ENCODE measurements around the gene AMPH. TPM values are rescaled to one million over a fixed set of nuclear protein-coding genes. Genes with fewer than 3 reads are reported as not detected.

AMPH gene
- polyA plus RNA-seq, 3 donors = 13.4 to 17.1 (median 16.4) TPM

DNA sequence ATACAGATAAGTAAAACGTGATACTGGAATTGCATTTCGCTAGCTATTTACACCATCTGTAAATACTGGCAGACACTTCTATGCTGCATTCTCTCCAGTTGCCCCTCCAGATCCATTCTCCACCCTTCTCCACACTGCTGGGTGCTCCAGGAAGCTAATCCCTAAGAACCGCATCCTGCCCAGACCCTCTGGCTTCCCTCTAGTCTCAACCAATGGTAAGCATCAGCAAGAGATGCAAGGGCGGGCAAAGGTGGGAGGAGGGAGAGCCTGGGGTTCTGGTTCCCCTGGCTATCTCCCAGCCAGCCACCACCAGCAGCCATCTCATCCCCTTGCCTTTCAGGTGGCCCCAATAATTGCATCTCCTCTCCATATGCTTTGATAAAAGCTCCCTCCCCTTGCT, 84.4 kb downstream of the AMPH start:
- DNase-seq = no peak

DNA sequence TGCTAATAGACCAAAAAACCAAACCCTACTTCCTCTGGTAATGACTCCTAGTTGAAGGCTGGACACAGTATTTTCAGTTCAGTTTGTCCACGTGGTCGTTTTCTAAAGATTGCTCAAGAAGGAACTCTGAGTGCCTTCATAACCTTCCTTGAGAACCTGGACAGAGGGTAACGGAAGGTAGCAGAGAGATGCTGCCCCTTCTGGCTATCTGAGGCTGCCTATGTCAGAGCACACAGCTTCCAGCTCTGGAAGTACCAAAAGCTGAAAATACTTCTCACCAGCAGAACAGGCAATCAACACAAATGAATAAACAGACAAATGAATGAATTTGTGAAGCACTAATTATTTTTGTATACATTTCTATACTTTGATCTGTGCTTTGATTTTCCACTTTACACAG, 85.2 kb downstream of the AMPH start:
- no peak for DNase-seq

DNA sequence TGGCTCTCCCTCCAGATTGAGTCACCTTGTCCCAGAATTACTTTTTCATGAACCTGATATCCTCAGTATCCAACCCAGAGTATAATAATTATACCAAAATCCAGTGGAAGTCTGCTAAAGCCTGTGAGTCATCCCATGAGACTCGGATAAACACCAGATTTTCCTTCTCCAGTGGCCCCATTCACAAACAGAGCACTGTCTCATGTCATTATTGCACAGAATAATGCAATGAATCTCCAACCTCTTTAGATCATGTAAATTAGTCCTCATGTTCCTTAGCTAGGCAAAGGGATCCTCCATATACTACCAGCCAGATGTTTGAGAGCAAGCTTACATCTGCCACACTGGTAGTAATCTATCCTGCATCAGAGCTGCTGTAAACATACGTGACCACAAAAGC, 89.0 kb downstream of the AMPH start:
- no peak for DNase-seq

DNA sequence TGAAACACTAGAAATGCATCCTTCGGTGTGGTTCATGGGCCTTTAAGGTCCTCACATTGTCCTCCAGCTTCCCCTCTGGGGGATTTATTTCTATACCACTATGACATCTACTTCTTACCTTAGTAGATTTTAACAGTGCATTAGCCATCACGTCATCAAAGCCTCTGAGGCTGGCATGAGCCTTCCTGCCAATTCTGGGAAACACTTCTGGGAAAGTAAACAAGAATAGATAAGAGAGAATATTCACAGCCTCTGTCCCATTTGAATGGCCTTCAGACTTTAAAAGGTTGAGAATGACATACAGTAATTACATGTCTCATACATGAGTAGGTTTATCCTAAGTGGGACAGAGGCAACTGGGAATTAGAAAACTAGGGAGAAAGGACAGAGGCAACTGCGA, 89.7 kb downstream of the AMPH start:
- DNase-seq = no peak

DNA sequence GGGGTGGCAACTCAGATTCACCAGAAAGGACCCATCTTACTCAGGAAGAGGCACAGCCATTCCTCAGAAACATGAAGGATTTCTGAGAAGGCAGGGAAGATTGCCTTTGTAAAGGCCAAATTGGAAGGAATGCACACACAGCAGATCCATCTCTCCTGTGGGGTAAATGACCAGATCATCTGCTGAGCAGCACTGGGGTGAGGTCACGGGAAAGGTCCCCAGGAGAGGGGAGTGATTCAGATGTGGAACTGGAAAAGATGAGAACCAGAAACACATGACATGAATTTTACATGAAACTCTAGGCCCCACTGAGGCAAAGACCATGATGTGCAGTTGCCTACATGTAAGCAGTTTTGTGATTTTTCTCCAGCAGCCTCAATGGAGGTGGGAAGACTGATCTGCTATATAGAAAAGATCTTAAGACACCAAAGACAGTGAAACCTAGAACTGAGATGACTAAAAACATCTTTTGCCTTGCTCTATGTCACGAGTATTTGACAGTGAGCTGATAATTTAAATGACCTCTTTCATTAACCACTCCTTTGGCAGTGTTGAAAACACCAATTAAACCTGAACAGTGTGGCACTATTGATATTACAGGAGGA, 91.6 kb downstream of the AMPH start:
- DNase-seq = no peak

DNA sequence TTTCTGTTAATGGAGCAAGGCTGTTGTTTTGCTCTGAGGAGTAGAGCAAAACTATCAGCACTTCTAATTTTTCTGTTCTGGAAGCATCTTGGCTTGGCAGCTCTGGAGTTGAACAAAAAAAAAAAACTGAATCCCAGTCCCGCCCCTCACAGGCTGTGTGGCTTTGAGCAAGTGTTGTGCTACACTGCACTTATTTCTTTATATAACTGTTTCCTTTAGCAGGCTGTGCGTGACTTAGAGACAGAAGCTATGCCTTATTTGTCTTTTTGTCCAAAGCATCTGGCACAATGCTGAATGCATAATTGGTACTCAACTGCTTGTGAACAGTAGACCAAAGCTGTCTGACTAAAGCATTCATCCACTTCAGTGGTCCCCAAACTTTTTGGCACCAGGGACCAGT, 96.1 kb downstream of the AMPH start:
- no peak for DNase-seq

DNA sequence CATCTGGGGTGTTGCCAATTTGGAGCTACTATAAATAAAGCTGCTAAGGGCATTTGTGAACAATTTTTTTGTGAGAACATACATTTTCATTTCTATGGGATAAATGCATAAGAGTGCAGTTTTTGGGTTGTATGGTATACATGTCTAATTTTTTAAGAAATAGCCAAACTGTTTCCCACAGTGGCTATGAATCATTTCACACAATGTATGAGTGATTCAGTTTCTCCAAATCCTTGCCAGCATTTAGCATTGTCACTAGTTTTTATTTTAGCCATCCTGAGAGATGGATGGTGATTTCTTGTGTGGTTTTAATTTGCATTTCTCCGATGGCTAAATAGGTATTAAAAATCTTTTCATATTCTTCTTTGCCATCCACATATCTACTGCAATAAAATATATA, 105.3 kb downstream of the AMPH start:
- DNase-seq = no peak

DNA sequence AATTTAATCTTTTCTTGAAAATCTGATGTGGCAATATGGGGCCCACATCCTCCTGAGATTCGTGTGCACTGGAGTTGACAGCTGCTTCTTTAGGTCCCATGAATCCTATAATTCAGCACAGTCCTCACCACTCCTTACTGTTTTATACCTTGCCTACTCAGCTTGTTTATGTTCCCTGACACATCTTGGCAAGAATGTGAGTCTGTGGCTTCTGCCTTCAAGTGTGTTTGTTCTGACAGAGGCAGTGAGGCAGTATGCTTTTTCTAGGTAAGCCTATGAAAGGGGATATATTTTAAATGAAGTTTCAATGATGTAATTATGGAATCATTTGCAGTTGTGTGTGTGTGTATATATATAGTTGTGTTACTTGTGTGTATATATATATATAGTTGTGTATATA, 106.4 kb downstream of the AMPH start:
- DNase-seq = no peak

DNA sequence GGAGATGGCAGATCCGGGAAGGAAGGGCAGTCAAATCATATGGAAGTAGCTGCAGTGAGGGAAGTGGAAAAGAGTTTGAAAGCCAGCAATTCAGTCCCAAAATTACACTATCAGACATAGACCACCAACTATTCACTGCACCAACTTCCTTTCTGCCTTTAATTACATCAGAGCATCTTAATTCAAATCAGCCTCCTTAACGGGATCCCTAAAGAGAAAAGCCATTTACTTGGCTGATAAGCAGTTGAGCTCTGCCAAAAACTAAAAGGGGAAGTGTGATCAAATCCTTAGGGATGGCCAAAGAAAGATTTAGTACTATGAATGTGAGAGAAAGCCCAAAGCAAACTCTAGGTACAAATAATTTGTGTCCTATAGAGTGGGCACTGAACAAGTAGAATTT, 110.4 kb downstream of the AMPH start:
- no peak for DNase-seq

DNA sequence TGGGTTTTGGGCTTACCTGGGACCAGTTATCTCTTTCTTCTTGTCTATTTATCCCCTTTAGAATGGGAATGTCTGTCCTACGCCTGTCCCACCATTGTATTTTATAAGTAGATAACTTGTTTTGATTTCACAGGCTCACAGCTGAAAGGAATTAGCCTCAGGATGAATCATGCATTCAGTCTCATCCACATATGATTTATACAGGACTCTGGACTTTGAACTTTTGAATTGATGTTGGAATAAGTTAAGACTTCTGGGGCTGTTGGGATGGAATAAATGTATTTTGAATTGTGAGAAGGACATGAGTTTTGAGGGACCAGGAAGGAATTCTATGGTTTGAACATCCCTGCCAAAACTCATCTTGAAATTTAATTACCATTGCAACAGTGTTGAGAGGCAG, 112.6 kb downstream of the AMPH start:
- no peak for DNase-seq

DNA sequence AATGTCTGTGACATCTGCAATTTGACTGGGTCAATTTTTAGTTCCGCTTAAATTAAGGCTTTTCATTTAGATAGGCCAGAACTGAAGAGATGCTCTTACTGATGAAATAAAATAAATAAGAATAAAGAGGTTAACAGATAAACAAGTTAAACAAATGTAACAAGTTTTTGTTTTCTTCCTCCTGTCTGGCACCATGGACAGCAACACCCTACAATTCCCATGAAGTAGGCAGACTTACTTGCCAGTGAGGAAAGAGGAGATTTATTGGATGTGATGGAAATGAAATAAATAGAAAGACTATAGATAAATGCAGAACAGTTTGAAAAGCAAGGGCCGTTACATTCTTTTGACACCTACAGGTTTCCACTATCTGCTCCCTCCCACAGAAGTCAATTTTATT, 118.5 kb downstream of the AMPH start:
- DNase-seq = peak; percentile 8

DNA sequence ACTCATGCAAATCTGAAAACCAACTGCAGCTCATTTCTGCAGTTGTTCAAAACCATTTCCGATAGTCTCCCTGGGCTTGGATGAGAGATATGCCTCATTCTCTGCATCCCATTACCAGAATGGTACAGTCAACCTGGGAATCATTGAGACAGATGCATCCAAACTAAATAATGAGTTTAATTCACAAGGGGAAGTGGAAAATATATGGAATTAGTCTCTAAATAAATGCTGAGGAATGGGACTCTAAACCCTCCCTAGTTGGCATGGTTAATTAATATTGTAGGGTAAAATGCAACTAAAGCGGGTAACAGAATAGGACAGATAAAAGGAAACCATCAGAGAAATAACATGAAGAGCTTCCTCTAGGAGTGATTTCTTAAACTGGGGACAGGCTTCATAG, 118.9 kb downstream of the AMPH start:
- no peak for DNase-seq

DNA sequence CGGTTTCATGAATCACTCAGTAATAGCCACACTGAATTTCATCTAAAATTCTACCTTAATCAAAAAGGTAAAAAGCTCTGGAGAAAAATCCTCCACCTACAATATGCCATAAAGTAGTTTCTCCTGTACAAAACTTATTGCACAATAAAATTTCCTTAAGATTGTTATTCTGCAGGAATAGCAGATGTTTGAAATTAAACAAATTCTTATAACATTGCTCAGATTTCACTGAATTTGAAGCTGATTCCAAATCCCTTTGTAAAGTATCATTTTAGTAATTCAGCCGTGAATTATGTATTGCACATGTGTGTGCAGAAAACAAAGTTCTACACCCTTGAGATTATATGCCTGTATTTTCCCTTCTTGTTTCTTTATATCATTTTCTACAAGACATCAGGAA, 123.8 kb downstream of the AMPH start:
- no peak for DNase-seq

DNA sequence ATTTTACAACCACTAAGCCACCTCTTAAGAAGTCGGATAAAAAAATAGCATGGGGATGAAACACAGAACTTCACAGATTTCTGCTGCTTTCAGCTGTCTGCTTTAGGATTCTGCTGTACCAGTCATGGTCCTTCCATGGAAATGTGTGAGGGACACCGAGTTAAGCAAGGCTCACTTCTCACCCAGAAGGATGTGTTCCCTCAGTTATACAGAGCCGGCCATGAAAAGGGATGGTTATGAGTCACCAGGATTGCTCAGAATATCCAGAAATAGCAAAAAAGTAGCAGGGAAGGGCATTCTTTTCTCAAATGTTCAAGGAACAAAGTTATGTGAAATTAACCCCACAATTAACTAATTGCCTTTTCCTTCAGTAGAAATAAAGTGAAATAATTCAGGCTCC, 124.4 kb downstream of the AMPH start:
- DNase-seq = no peak

DNA sequence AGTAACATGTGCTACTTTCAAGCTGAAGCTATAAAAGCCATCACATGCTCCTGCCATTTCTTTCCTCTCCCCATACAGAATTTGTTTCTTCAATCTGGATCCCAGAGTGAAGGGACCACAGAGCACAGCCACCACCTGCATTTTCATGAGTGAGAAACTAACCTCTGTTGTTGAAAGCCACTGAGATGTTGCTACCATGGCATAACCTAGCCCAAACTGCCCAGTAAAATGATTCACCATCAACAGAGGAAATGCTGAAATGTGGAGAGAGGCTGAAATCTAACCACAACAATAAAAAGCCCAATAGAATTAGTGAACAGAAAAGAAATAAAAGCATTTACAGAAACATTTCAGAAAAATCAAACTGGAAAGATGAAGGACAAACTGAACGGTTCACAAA, 125.2 kb downstream of the AMPH start:
- DNase-seq = no peak

DNA sequence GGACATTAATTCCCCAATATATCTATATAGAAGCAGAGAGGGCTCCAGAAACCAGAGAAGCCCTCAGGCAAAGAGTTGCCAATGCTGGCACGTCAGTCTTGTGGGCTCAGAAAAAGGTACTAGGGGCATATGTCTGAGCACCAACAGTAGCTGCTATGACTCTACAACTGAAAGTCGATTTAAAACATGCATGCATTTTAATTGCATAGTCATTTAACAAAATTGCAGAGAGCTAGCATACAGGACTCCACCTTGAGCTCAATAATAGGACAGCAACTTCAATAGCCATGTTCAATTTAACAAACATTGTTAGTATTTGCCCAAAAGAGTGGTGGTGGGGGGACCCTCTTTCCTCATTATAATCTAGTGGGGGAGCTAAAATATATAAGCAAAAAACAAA, 126.5 kb downstream of the AMPH start:
- DNase-seq = no peak

DNA sequence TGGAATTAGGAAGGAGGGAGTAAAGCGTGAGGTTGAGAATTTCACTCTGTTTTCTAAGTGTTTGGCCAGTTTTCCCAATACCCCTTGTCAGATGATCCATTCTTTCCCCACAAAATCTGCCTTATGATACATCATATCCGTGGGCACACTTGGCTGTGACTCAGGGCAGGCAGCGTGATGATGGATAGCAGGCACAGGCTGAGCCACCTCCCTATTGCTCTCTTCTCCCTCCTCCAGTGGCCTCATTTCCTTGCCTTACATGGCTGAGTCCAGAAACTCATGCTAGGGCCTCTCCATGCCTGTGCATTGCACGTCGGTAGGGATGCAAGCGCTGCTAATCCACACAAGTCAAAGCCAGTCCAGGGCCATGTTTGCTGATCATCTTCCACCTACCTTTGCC, 128.3 kb downstream of the AMPH start:
- no peak for DNase-seq

DNA sequence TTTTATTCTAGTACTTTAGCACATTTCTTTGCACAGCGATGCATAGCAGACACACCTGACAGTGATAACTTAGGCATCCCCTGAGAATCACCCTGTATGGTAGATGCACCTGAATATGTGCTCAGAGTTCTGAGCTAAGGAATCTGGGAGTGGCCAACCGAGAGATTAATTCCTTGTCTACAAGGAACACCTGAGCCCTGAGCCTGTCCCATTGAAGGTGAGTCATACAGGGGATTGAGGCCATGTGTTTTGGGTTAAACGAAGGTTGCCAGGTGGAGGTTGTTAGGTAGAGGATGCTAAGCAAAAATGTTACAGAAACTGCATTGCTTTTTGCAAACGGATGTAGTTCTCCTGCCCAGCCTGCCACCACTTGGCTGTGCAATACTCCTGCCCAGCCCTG, 128.9 kb downstream of the AMPH start:
- DNase-seq = no peak

DNA sequence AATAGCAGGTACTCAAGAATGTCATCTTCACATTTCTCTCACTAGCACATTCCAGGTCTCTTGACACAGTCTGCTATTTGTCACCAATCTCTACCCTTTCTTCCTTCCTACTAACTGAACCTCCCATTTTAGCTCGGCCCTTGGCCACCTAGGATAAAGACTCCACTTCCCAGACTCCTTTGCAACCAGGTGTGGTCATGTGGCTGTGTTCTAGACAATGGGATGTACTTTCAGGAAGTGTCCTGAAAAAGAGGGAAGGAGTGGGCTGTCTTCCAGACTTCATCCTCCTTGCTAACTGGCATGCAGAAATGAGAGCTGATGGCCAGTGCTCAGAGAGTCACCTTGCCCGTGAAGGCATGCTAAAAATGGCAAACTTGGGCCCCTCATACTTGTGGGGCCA, 139.2 kb downstream of the AMPH start:
- DNase-seq = no peak

DNA sequence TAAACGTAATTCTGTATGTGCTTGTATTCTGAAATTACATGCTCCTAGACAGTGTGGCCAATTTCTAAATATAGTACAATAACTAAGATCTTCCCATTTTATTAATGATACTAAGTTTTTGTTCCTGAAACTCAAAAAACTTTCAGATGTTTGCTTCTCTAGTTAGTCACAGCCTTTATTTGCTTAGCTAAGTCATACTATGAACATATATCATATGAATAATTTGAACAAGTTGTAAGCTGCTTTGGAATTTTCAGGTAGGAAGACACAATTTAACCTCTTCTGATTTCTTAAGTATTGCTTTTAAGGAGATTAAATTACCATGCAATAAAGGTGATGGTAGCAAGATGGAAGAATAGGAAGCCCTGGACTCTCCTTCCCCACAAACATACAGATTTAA, 148.7 kb downstream of the AMPH start:
- no peak for DNase-seq

DNA sequence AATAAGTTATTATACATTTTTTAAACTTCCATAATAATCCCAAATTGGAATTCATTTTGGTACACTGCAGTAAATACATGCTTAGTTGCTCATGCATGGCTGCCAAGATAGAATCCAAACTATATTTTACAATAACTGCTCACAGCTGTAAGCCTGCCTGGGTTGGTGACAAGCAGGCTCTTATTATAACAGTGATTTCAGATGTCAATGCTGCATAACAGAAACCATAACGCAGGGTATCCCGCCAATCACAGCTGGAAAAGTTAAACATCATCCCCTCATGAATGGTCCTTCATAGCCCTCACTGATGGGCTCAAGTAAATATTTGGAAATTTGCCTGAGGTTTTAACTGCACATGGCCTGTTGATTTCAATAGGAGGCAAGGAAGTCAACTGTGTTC, 149.8 kb downstream of the AMPH start:
- DNase-seq = no peak

DNA sequence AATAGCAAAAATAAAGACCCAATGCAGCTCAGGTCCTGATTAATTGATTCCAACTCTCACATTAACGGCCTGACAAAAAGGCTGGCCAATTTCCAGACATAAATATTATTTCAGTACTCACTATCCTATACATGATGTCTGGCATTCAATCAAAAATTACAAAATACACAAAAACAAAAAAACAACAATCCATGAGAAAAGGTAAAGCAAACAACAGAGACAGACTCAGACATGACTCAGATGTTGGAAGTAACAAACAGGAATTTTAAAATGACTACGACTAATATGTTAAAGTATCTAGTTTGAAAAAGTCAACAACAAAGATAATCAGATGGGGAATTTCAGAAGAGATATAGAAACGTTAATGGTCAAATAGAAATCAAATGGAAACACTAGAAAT, 152.8 kb downstream of the AMPH start:
- no peak for DNase-seq

DNA sequence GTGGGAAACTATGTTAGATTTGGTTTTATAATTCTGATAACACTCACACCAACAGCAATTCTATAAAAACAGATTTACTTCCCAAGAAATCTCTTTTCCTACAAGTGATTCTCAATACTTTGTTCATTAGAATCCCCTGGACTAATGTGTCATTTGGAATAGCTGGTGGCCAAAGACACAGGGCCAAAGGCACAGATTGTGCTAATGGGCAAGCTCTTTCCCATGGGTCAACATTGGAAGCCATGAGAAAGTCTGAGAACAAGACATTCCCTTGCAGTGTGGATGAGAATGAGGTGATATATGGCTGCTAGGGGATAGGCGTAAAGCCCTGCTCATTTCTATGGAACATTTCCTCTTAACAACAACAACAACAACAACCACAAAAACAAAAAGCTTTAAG, 153.8 kb downstream of the AMPH start:
- no peak for DNase-seq

DNA sequence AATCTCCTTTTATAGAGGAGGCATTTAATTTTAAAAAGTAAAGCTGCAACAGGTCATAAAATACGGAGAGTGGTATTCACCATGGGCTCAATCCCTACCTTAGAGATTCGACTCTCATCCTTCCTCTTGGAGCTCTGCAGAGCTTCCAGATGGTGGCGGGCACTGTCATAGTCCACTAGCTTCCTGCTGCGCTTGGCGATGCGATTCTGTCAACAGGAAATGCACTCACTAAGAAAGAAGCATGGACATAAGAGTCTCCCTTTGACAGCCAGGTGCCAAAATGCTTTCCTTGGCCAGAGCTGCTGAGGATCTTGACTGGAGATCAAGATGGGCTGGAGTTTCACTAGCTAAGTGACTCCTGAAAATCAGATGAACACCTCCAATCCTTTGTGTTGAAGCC, 154.4 kb downstream of the AMPH start:
- no peak for DNase-seq

DNA sequence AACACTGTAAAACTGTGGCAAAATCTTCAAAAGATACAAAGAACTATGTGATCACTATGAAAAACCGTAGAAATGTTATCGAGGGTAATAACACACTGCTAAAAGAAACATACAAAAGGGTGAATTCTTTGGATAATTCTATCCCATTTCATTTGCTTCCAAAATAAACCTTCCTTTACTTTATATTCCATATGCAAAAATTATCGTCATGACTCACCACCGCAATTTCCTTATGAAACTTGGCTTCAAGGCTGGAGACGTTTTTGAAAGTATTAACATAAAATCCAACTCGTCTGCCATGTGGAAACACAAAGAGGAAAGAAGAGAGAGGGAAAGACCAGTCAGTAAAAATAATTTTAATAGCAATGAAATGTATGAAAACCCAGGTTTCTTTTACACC, 165.2 kb downstream of the AMPH start:
- DNase-seq = no peak

Measured in renal pelvis (tissue), 4 donors.